Fibroblast of mammary gland (primary cell): ENCODE data around the gene CYP1A1.
A peak's percentile ranks its signal among the peaks of the same experiment; 100 is the strongest.

Experiments
- DNase-seq: peaks from one replicate; pipeline ENCODE4 v3.0.0-alpha.2; 2010; ENCODE audit warnings: low read depth
- H3K4me3 ChIP-seq: 2 replicates; pipeline ENCODE4 v1.5.1; 2011; ENCODE audit warnings: low read depth, mild to moderate bottlenecking, low read length, moderate library complexity; ENCODE audit not compliant: control insufficient read depth
- TF ChIP-seq, protein P1 (sequence below): conservative IDR thresholded peaks from 2 replicates; pipeline ENCODE4 v1.5.1; 2011; ENCODE audit warnings: low read depth, low read length, inconsistent platforms; ENCODE audit not compliant: control insufficient read depth, insufficient read depth

CYP1A1 gene

DNA sequence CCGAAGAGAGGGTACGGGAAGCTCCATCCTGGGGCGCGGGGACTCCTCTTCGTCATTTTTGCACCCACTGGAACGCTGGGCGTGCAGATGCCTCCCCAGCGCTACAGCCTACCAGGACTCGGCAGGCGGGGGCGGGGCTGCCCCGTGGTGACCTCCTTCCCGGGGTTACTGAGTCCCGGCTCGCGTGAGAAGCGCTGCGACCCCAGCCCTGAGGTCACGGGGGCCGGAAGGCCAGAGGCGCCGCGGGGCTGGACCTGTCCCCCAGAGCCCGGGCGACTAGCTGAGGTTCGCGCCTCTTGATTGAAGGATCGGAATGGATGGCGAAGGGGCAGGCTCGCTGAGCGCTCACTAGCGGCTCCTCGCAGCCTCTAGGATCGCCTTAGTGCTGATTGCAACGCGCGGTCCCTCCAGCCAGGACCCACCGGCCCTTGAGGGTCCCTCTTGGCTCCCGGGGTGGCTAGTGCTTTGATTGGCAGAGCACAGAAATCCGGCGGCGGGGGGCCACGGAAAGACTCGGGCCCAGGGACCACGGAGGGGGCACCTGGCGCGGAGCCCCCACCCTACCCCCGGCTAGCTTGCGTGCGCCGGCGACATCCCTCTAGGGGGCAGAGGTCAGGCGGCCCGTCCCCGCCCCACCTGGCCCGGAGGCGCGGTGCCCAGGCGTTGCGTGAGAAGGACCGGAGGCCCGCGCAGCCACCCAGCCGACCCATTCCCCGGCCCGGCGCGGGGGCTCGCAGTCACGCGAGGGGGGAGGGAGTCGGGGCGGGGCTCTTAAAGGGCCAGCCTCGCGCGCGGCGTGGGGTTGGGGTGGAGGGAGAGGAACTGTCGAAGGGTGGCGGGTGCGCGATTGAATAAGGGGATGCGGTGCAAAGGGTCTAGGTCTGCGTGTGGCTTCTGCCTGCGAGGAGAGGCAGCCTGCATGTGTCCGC is 781 bp upstream of the CYP1A1 start:
- H3K4me3 ChIP-seq = peak overlapping the region; percentile 45
- no peak for DNase-seq
- TF ChIP-seq, protein P1, sequence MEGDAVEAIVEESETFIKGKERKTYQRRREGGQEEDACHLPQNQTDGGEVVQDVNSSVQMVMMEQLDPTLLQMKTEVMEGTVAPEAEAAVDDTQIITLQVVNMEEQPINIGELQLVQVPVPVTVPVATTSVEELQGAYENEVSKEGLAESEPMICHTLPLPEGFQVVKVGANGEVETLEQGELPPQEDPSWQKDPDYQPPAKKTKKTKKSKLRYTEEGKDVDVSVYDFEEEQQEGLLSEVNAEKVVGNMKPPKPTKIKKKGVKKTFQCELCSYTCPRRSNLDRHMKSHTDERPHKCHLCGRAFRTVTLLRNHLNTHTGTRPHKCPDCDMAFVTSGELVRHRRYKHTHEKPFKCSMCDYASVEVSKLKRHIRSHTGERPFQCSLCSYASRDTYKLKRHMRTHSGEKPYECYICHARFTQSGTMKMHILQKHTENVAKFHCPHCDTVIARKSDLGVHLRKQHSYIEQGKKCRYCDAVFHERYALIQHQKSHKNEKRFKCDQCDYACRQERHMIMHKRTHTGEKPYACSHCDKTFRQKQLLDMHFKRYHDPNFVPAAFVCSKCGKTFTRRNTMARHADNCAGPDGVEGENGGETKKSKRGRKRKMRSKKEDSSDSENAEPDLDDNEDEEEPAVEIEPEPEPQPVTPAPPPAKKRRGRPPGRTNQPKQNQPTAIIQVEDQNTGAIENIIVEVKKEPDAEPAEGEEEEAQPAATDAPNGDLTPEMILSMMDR = no peak

GRCh38 chr15:74724570-74725224 is 631 bp downstream of the CYP1A1 start:
- TF ChIP-seq, protein P1 = no peak
- no peak for DNase-seq
- H3K4me3 ChIP-seq = no peak overlapping the region

DNA sequence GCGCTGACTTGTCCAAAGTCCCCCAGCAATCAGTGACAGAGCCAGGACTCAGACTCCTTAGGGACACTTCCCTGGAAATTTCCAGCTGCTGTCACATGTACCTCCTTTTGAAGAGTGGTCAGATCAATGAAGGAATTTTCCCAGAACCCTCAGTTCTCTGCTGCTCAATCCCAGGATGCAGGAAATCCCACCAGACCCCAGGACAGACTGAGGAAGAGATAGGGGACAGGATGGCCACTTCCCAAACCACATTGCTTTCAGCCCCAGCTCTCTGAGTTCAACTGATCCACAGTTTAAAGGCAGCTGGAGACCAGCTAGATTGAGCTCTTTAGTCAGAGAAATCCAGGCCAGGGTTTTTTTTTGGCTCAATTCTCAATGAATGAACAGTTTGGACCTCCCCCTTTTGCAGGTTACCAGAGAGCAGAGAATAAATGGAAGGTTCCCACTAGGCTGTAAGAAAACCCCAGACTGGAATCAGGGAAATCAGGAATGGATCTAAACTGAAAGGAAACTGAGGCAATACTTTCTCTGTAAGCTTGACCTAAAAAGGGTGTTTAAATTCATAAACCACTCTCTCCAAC is 1.5 kb downstream of the CYP1A1 start:
- TF ChIP-seq, protein P1 = no peak
- DNase-seq = peak; percentile 31
- H3K4me3 ChIP-seq = no peak overlapping the region

DNA sequence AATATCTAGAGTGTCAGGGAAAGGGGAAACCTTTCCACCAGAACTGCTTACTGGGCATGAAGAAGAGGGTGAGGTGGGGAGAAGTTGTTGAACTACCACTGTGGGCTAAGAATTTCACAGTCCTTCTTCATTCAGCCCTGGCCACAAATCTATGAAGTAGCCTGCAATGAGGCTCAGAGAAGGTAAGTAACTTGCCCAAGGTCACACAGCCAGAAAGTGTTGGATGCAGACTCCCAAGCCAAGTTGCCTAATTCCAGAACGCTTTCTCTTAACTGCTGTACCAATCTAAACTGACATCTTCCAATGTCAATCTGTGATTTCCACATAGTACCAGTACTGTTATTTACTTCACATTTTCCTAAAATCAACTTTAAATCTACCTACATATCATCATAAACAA is 2.1 kb downstream of the CYP1A1 start:
- TF ChIP-seq, protein P1 = no peak
- DNase-seq = no peak
- H3K4me3 ChIP-seq = no peak overlapping the region

DNA sequence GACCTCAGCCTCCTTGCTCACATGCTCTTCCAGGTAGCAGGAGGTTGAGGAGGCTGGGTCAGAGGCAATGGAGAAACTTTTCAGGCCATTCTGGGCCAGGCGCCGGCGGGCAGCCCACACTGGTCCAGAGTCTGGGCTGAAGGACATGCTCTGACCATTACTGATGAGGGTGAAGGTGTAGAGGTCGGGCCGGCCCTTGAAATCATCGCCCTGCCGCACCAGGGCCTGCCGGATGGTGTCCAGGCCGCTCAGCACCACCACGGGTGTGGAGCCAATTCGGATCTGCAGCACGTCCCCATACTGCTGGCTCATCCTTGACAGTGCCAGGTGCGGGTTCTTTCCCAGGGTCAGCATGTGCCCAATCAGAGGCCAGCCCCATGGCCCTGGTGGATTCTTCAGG is 2.7 kb downstream of the CYP1A1 start:
- TF ChIP-seq, protein P1 = no peak
- no peak for DNase-seq
- H3K4me3 ChIP-seq = no peak overlapping the region

DNA sequence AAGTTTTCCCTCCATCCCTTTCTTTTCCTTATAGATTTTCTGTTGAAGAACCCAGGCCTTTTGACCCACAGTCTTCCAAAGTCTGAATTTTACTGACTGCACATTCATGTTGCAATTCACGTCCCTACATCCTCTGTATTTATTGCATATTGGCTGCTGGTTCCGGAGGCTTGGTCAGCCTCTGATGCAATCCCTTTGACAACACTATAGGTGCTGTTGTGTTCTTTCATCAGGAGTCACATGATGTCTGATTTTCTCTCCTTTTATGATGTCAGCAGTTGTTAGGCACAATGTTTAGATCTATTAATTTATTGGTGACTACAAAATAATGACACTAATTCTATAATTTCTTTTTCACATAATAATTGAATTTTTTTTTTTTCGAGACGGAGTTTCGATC is 8.7 kb downstream of the CYP1A1 start:
- DNase-seq = peak; percentile 15

More for the DNA sequence above, 8.7 kb downstream of the CYP1A1 start:
- TF ChIP-seq, protein P1 = no peak
- H3K4me3 ChIP-seq = no peak overlapping the region
